ENCODE data around the gene NFKB2.

The NFKB2 gene

GRCh38 chr10:102395400-102396316 is at the start of gene NFKB2:
Gene NFKB2 (plus strand): TSS chr10:102395705. CDS start chr10:102395960, 255 bp downstream.
- DNase-seq (ENCODE audit: low read depth, low spot score) = peak; percentile 96

GRCh38 chr10:102347236-102347828 is 48.2 kb upstream of the NFKB2 start:
- DNase-seq (ENCODE audit: low read depth, low spot score) = peak; percentile 81

GRCh38 chr10:102352066-102352715 is 43.3 kb upstream of the NFKB2 start:
- peak; percentile 79 for DNase-seq (ENCODE audit: low read depth, low spot score)

- DNase-seq (ENCODE audit: low read depth, low spot score) = no peak
Observed at GRCh38 chr10:102354451-102354850, 41.1 kb upstream of the NFKB2 start.

GRCh38 chr10:102358712-102359382 is 36.7 kb upstream of the NFKB2 start:
- DNase-seq (ENCODE audit: low read depth, low spot score) = no peak

GRCh38 chr10:102367441-102367840 is 28.1 kb upstream of the NFKB2 start:
- no peak for DNase-seq (ENCODE audit: low read depth, low spot score)

- no peak for DNase-seq (ENCODE audit: low read depth, low spot score)
Observed at GRCh38 chr10:102368077-102368476, 27.4 kb upstream of the NFKB2 start.

GRCh38 chr10:102371295-102371694 is 24.2 kb upstream of the NFKB2 start:
- no peak for DNase-seq (ENCODE audit: low read depth, low spot score)

- DNase-seq (ENCODE audit: low read depth, low spot score) = no peak
Observed at GRCh38 chr10:102375250-102375649, 20.3 kb upstream of the NFKB2 start.

- no peak for DNase-seq (ENCODE audit: low read depth, low spot score)
Observed at GRCh38 chr10:102375867-102376266, 19.6 kb upstream of the NFKB2 start.

GRCh38 chr10:102376901-102377300 is 18.6 kb upstream of the NFKB2 start:
- no peak for DNase-seq (ENCODE audit: low read depth, low spot score)

- DNase-seq (ENCODE audit: low read depth, low spot score) = no peak
Observed at GRCh38 chr10:102379383-102379782, 16.1 kb upstream of the NFKB2 start.

- DNase-seq (ENCODE audit: low read depth, low spot score) = no peak
Observed at GRCh38 chr10:102381983-102382382, 13.5 kb upstream of the NFKB2 start.

GRCh38 chr10:102382871-102383270 is 12.6 kb upstream of the NFKB2 start:
- no peak for DNase-seq (ENCODE audit: low read depth, low spot score)

GRCh38 chr10:102384053-102384452 is 11.5 kb upstream of the NFKB2 start:
- no peak for DNase-seq (ENCODE audit: low read depth, low spot score)

- DNase-seq (ENCODE audit: low read depth, low spot score) = no peak
Observed at GRCh38 chr10:102384606-102385429, 10.7 kb upstream of the NFKB2 start.

- DNase-seq (ENCODE audit: low read depth, low spot score) = no peak
Observed at GRCh38 chr10:102389894-102390293, 5.6 kb upstream of the NFKB2 start.

- DNase-seq (ENCODE audit: low read depth, low spot score) = no peak
Observed at GRCh38 chr10:102392306-102392705, 3.2 kb upstream of the NFKB2 start.

- DNase-seq (ENCODE audit: low read depth, low spot score) = no peak
Observed at GRCh38 chr10:102393411-102394078, 2.0 kb upstream of the NFKB2 start.

- peak; percentile 97 for DNase-seq (ENCODE audit: low read depth, low spot score)
Observed at GRCh38 chr10:102394079-102394800, 1.3 kb upstream of the NFKB2 start.

All from astrocyte of the hippocampus (primary cell).